Upper lobe of left lung (tissue), 6 donors: ENCODE data around the gene SORBS1. TPM values are rescaled to one million over a fixed set of nuclear protein-coding genes. Genes with fewer than 3 reads are reported as not detected.

ENCODE experiments used
- ATAC-seq, 2 donors: fragments of 200-7000 bp; cut with Tn5 transposase; one replicate each; pipeline ENCODE4 v1.9.1; 2022; ENCODE audit warnings: mild to moderate bottlenecking in 2 of 2, moderate library complexity in 2 of 2; ENCODE audit not compliant: low FRiP score in 2 of 2
- DNase-seq, 2 donors: peaks; one replicate each; pipeline ENCODE4 v3.0.0-alpha.2; 2019 to 2020
- H3K27ac ChIP-seq, 4 donors: fragments of 200-600 bp; sonication (generic); one replicate each; pipeline ENCODE4 v1.5.1; 2016 to 2019
- H3K27me3 ChIP-seq, 4 donors: fragments of 200-600 bp; sonication (generic); one replicate each; pipeline ENCODE4 v1.5.1; 2017 to 2019
- H3K36me3 ChIP-seq, 4 donors: fragments of 200-600 bp; sonication (generic); one replicate each; pipeline ENCODE4 v1.5.1; 2016 to 2019
- H3K4me1 ChIP-seq, 4 donors: fragments of 200-600 bp; sonication (generic); one replicate each; pipeline ENCODE4 v1.5.1; 2018 to 2019
- H3K4me3 ChIP-seq, 4 donors: fragments of 200-600 bp; sonication (generic); one replicate each; pipeline ENCODE4 v1.5.1; 2017 to 2019; ENCODE audit warnings: mild to moderate bottlenecking in 2 of 4, moderate library complexity in 1 of 4
- H3K9me3 ChIP-seq, 4 donors: fragments of 200-600 bp; sonication (generic); one replicate each; pipeline ENCODE4 v1.5.1; 2018 to 2019
- EP300 ChIP-seq, 4 donors: sonication (generic); formaldehyde crosslinking; IDR thresholded peaks; one replicate each; pipeline ENCODE4 v1.5.1; 2017; ENCODE audit warnings: antibody characterized with exemption in 4 of 4, control low read depth in 2 of 4
- POLR2A ChIP-seq, 4 donors: fragments of 450-650 bp; IDR thresholded peaks; one replicate each; pipeline ENCODE4 v1.5.1; 2016 to 2017; ENCODE audit warnings: antibody characterized with exemption in 4 of 4, mild to moderate bottlenecking in 2 of 4
- POLR2AphosphoS5 ChIP-seq, 2 donors: sonication (generic); formaldehyde crosslinking; IDR thresholded peaks; one replicate each; pipeline ENCODE4 v1.5.1; 2017; ENCODE audit warnings: antibody characterized with exemption in 2 of 2
- WGBS, 2 donors: methylation state at CpG; one replicate each; pipeline ENCODE4 v1.1.5; 2017 to 2018; 5-methylcytosine and 5-hydroxymethylcytosine counted together
- total RNA-seq, 6 donors: library from RNA; depleted of rRNA in 4 of 6; stranded (reverse); fragments of >200 nt in 4 of 6; gene quantifications; one replicate each; pipeline versions ENCODE4 v1.1.0 to v1.2.1, GENCODE V29; 2016 to 2021
- TF ChIP-seq, protein P1 (sequence below), 6 experiments: fragments of 450-650 bp in 4 of 6; fragments of 200-600 bp in 2 of 6; sonication (generic) in 2 of 6; IDR thresholded peaks; one replicate each; pipeline ENCODE4 v1.5.1; 2016 to 2019; ENCODE audit warnings: antibody characterized with exemption in 6 of 6
- donor health status: DM: no; HTN: no; CAD: no; lungs with moderate emphysema.
- donor health status: DM: no; HTN: yes; CAD: no; lungs with severe emphysema.

Gene SORBS1
- total RNA-seq, 6 donors from 2014 or later, result 45.8 to 116 (median 71.7) TPM

DNA sequence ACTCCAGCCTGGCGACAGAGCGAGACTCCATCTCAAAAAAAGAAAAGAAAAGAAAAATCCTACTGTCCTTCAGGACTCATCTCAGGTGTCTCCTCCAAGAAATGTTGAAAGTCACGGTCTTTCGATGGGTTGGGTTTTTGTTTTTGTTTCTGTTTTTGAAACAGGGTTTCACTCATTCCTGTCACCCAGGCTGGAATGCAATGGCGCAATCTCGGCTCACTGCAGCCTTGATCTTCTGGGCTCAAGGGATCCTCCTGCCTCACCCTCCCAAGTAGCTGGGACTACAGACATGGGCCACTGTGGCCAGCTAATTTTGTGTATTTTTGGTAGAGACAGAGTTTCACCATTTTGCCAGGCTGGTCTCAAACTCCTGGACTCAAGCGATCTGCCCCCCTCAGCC lies 3.1 kb upstream of the SORBS1 start:
- Histone ChIP-seq H3K36me3 (no peaks in the 10 kb centered on the region), H3K4me1 (peaks cover 4 to 29% (median 15%) of the 10 kb centered on the region in 4 donors), H3K9me3 (no peaks in the 10 kb centered on the region), H3K27ac (no peak overlapping the region), H3K4me3 (no peak overlapping the region), H3K27me3 (no peaks in the 10 kb centered on the region)
- 90 to 97% methylated on average over 6 to 7 of the region's 7 CpGs for WGBS, 2 donors
- TF ChIP-seq POLR2A (IDR thresholded peaks at IDR 0.05) (no peak), POLR2AphosphoS5 (IDR thresholded peaks at IDR 0.05) (no peak), EP300 (IDR thresholded peaks at IDR 0.05) (no peak)
- TF ChIP-seq, protein P1, sequence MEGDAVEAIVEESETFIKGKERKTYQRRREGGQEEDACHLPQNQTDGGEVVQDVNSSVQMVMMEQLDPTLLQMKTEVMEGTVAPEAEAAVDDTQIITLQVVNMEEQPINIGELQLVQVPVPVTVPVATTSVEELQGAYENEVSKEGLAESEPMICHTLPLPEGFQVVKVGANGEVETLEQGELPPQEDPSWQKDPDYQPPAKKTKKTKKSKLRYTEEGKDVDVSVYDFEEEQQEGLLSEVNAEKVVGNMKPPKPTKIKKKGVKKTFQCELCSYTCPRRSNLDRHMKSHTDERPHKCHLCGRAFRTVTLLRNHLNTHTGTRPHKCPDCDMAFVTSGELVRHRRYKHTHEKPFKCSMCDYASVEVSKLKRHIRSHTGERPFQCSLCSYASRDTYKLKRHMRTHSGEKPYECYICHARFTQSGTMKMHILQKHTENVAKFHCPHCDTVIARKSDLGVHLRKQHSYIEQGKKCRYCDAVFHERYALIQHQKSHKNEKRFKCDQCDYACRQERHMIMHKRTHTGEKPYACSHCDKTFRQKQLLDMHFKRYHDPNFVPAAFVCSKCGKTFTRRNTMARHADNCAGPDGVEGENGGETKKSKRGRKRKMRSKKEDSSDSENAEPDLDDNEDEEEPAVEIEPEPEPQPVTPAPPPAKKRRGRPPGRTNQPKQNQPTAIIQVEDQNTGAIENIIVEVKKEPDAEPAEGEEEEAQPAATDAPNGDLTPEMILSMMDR (IDR thresholded peaks at IDR 0.05), result no peak
- DNase-seq, result no peak
- no peak for ATAC-seq

GRCh38 chr10:95562341-95562965 lies 1.3 kb upstream of the SORBS1 start:
- H3K27me3 ChIP-seq, result no peaks in the 10 kb centered on the region
- DNase-seq (no peak), ATAC-seq (no peak)
- H3K9me3 ChIP-seq, result no peaks in the 10 kb centered on the region
- peaks cover 4 to 28% (median 9%) of the 10 kb centered on the region in 4 donors for H3K4me1 ChIP-seq
- no peaks in the 10 kb centered on the region for H3K36me3 ChIP-seq
- H3K4me3 ChIP-seq, result no peak overlapping the region
- H3K27ac ChIP-seq, result peak overlapping the region in 1 of 4 donors; percentile 93
- WGBS, 2 donors, result 80 to 83% methylated on average over 7 of the region's 7 CpGs
- TF ChIP-seq POLR2A (IDR thresholded peaks at IDR 0.05) (no peak), EP300 (IDR thresholded peaks at IDR 0.05) (no peak), POLR2AphosphoS5 (IDR thresholded peaks at IDR 0.05) (no peak)
- TF ChIP-seq, protein P1 (IDR thresholded peaks at IDR 0.05), result no peak

DNA sequence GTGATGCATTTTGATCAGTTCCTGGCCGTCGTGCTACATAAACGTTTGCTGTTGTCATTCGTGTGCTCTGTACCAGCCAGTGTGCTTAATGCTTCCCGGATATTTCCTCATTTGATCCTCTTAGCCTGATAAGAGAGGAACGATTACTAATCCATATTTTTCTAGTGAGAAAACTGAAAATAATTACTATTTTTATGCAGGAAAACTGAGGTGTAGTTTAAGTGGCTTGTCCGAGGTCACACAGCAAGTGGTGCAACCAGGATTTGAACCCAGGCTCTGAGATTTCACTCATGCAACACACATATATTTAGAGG lies 650 bp upstream of the SORBS1 start:
- H3K27ac ChIP-seq, result peak overlapping the region; percentile 53 to 93 (median 80)
- TF ChIP-seq POLR2A (IDR thresholded peaks at IDR 0.05) (no peak), POLR2AphosphoS5 (IDR thresholded peaks at IDR 0.05) (no peak), EP300 (IDR thresholded peaks at IDR 0.05) (no peak)
- TF ChIP-seq, protein P1 (IDR thresholded peaks at IDR 0.05), result no peak
- DNase-seq (no peak), ATAC-seq (no peak)
- WGBS, 2 donors, result 43 to 44% methylated on average over 7 of the region's 7 CpGs
- H3K27me3 ChIP-seq, result no peaks in the 10 kb centered on the region
- H3K4me1 ChIP-seq, result peaks cover 4 to 27% (median 9%) of the 10 kb centered on the region in 4 donors
- no peaks in the 10 kb centered on the region for H3K9me3 ChIP-seq
- H3K4me3 ChIP-seq, result peak overlapping the region in 3 of 4 donors; percentile 78 to 86 (median 84)
- H3K36me3 ChIP-seq, result no peaks in the 10 kb centered on the region

GRCh38 chr10:95560278-95561176 lies 644 bp downstream of the SORBS1 start:
- 6 to 7% methylated on average over 32 to 39 of the region's 48 CpGs for WGBS, 2 donors
- H3K36me3 ChIP-seq, result no peaks in the 10 kb centered on the region
- H3K9me3 ChIP-seq, result no peaks in the 10 kb centered on the region
- TF ChIP-seq POLR2AphosphoS5 (IDR thresholded peaks at IDR 0.05), result no peak
- TF ChIP-seq EP300 (IDR thresholded peaks at IDR 0.05), result no peak
- no peak for TF ChIP-seq POLR2A (IDR thresholded peaks at IDR 0.05)
- TF ChIP-seq, protein P1 (IDR thresholded peaks at IDR 0.05), result peak in 1 of 6 experiments; percentile 18
- H3K27me3 ChIP-seq, result no peaks in the 10 kb centered on the region
- peaks cover 4 to 27% (median 9%) of the 10 kb centered on the region in 4 donors for H3K4me1 ChIP-seq
- peak; percentile 63 to 87 for DNase-seq
- peak; percentile 19 to 44 for ATAC-seq
- H3K4me3 ChIP-seq, result peak overlapping the region; percentile 78 to 86 (median 84)
- H3K27ac ChIP-seq, result peak overlapping the region; percentile 81 to 93 (median 88)
